ENCODE measurements around the gene NDUFAF7.

DNA sequence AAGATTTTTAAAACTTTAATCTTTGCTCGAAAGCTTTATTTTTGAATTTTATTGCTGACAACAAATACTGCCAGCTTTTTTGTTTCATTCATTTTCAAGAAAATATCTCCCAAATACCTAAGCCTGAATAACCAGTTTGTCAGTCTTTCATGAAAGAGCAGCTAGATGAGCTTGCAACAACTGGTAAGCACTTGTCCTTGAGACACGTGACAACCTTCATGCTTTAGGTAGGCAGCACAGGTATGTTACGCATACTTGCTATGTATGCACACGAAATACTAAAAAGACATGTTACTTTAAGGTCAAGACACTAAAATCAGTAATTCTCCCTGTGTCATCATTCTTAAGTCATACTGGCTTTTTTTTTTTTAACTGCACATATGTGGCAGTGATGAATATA is 12.4 kb upstream of the NDUFAF7 start:
- TF ChIP-seq, protein P1, sequence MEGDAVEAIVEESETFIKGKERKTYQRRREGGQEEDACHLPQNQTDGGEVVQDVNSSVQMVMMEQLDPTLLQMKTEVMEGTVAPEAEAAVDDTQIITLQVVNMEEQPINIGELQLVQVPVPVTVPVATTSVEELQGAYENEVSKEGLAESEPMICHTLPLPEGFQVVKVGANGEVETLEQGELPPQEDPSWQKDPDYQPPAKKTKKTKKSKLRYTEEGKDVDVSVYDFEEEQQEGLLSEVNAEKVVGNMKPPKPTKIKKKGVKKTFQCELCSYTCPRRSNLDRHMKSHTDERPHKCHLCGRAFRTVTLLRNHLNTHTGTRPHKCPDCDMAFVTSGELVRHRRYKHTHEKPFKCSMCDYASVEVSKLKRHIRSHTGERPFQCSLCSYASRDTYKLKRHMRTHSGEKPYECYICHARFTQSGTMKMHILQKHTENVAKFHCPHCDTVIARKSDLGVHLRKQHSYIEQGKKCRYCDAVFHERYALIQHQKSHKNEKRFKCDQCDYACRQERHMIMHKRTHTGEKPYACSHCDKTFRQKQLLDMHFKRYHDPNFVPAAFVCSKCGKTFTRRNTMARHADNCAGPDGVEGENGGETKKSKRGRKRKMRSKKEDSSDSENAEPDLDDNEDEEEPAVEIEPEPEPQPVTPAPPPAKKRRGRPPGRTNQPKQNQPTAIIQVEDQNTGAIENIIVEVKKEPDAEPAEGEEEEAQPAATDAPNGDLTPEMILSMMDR (IDR thresholded peaks at IDR 0.05): no peak
- TF ChIP-seq POLR2A (IDR thresholded peaks at IDR 0.05; ENCODE audit: low read depth): no peak
